ENCODE measurements around the gene OTOP2.
"Not testable (repeated sequence)": the region's sequence is repeated elsewhere in the genome, so short reads cannot be mapped to it uniquely, and the experiment has no call there.

Gene OTOP2

DNA sequence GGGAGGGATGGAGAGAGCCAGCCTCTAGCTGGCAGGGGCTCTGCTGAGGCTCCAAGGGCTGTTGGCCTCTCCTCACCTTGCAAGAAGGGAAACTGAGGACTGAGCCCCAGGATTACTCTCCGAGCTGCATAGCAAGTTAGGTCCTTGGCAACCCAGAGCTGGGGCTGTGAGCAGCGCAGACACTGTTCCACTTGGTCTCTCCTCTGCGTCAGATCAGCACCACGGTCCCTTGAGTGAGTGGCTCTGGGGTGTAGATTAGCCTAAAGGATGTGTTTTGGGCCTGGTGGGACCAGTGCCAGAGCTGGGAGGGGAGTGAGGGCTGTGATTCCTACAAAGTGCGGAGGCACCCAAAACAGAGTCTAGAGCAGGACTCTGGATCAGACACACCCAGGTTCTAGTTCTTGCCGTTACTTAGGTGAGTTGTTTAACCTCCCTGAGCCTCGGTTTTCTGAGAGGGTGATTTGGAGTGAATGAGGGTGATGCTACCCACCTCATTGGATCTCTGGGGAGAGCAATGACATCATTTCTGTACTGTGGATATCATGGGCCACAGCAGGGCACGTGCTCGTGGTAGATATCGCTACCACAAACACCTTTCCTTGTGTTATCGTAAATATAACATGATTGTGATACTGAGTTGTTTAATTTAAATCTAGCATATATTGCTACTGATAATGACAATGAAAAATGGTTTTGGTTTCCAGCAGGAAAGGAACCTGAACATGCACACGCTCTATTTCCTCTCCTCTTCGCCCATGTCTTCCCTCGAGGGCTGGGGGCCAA lies 22.5 kb upstream of the OTOP2 start:
- DNase-seq: no peak

DNA sequence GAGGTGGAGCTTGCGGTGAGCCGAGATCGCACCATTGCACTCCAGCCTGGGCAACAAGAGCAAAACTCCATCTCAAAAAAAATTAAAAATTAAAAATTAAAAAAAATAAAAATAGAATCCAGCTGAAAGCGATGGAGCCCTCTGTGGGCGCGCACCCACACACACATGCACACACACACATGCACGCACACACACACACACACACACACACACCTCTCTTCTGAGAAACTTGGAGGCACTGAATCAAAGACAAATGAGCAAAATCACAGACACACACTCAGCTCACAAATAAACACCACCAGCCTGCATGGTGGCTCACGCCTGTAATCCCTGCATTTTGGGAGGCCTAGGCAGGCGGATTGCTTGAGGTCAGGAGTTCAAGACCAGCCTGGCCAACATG lies 21.0 kb upstream of the OTOP2 start:
- no peak for DNase-seq

DNA sequence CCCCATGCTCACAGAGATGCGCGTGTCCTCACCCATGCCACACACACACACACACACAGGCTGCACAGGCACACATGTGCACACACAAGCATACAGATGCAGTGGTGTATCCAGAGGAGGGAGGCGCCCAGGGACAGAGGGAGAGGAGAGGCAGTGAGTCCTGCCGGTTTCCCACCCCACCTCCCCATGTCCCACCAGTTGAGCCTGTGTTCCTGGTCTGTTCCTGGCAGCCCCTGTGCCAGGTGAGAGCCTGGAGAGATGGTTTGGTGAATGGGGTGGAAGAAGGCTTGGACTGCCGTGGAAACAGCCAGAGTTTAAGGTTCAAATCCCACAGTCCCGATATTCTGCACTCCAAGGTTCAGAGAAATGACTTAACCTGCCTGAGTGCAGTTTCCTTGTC lies 20.4 kb upstream of the OTOP2 start:
- no peak for DNase-seq

DNA sequence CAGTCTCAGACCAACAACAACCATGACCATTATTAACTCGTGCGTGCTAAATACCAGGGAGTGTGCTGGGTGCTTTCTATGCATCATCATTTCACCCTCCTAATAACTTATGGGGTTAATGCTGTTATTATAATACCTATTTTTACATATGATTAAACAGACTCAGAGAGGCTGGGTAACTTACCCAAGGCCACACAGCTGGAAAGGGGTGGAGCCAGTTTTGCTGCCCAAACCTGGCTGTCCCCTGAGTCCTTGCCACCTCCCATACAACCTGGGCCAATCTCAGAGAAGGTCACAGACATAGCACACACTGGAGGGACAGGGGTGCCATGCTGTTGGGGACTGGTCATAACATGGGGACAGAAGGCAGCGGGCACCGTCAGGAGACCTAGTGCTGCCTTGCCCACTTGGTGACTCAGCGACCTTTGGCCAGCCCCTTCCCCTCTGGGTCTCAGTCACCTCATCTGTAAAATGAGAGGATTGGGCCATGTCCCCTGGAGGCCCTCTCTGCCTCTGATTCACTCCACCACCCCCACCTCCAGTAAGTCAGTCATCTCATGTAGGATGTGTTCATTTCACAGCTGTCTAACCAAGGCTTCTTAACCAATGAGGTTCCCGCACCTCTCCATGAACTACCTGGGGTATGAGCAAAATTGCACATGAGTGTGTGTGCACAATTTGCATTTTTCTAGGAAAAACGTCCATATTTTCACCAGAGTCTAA lies 19.2 kb upstream of the OTOP2 start:
- DNase-seq: no peak

DNA sequence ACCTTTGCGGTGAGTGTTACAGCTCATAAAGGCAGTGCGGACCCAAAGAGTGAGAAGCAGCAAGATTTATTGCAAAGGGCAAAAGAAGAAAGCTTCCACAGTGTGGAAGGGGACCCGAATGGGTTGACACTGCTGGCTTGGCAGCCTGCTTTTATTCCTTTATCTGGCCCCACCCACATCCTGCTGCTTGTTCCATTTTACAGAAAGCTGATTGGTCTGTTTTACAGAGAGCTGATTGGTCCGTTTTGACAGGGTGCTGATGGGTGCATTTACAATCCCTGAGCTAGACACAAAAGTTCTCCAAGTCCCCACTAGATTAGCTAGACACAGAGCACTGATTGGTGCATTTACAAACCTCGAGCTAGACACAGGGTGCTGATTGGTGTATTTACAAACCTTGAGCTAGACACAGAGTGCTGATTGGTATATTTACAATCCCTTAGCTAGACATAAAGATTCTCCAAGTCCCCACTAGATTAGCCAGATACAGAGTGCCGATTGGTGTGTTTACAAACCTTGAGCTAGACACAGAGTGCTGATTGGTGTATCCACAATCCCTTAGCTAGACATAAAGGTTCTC lies 17.8 kb upstream of the OTOP2 start:
- not testable (repeated sequence) for DNase-seq

DNA sequence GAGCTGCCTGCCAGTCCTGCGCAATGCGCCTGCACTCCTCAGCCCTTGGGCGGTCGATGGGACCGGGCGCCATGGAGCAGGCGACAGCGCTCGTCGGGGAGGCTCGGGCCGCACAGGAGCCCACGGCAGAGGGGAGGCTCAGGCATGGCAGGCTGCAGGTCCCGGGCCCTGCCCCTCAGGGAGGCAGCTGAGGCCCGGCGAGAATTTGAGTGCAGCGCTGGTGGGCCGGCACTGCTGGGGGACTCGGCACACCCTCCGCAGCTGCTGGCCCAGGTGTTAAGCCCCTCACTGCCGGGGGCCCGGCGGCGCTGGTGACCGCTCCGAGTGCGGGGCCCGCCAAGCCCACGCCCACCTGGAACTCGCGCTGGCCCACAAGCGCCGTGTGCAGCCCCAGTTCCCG lies 17.1 kb upstream of the OTOP2 start:
- no peak for DNase-seq

DNA sequence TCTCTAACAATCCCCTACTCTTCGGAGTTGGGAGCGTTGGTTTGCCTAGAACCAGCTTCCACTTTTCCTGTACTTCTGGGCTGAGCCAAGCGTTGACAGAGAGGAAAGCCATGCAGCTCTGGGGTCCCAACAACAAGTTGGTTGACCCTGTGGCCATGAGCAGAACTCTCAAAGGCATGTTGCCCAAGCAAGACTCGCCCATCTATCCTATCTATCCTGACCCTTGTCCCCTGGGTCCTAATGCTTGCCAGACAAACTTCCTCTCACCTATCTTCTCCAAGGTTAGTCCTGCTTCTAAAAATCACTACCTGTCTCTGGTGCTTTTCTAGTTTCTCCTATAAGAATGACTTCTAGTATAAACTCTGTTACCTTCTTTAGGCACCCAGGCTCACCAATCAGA lies 15.0 kb upstream of the OTOP2 start:
- not testable (repeated sequence) for DNase-seq

DNA sequence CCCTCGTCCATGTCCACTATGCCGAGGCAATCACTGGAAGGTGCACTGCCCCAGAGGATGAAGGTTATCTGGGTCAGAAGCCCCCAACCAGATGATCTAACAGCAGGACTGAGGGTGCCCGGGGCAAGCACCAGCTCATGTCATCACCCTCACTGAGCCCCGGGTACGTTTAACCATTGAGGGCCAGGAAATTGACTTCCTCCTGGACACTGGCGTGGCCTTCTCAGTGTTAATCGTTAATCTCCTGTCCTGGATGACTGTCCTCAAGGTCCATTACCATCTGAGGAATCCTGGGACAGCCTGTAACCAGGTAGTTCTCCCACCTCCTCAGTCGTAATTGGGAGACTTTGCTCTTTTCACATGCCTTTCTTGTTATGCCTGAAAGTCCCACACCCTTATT lies 12.7 kb upstream of the OTOP2 start:
- DNase-seq: not testable (repeated sequence)

DNA sequence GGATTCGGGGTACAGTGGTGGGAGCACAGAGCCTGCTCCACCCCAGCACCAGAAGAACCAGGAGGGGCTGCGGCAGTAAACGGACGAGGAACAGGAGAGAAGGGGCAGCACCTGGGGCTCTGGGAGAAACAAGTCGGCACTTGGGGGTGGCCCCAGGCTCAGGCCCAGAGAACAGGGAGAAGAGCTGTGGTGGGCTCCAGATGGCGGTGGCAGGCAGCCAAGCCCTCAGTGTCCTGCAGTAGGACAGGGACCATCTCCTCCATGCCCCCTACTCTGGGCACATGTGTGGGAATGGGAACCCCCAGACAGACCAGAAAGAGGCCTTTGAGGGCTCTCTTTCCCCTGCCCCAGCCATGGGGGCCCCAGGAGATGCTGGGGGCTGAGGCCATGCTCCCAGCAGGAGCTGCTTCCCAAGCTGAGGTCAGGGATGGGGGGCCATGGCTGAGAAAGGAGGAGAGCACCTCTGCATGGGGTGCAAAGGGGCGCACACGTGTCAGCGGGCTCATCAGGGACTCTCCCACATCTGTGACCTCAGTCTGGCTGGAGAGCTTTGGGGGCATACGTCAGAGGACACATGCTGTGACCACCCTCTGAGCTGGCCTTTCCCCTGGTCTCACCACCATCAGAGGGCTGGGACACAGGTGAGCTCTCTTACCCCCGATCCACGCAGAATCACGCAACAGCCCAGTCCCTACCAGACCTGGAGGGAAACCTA lies 7.8 kb upstream of the OTOP2 start:
- DNase-seq: no peak

DNA sequence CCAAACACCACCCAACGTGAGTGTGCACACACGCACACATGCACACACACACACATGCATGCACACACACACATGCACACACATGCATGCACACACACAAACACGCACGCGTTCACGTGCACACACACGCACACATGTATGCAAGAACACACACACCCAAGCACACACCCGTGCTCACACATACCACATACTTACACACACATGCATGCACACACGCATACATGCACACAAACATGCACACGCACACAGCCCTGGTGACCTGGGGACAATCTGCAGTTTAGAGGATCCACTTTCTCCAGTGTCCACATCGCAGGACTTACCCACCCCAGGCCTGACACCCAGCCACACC lies 7.2 kb upstream of the OTOP2 start:
- DNase-seq: no peak

DNA sequence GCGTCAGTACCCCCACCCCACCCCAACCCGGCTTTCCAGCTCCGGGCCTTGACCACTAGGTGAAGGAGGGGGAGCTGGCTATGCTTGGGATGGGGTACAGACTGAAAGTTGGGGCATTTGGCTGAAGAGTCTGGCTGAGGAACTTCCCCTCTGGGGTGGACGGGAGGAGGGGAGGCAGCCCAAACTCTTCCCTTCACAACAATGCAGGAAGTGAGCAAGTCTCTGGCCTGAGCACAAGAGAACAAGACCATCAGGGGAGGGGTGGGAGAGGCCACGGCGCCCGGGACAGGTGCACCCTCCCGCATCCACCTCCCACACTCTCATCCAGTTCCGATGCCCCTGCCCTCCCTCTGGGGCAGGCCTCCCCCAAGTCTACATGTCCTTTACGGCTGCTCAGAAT lies 6.6 kb upstream of the OTOP2 start:
- no peak for DNase-seq

DNA sequence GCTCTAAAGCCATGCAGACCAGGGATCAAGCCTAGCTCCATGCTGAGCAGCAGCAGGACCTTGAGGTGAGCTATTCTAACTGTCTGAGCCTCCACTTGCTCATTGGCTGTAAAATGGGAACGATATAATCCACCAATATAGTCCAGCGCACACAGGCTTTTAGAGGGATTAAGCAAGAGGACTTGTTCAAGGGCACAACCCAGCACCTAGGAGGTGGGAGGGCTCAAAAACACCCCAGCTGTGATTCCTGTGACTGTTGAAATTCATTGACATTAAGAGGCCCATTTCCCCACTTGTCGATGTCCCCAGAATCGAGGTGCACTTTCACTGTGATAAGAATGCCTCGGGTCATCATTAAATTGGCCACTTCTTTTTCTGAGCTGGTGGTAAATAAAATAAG lies 5.2 kb upstream of the OTOP2 start:
- no peak for DNase-seq

DNA sequence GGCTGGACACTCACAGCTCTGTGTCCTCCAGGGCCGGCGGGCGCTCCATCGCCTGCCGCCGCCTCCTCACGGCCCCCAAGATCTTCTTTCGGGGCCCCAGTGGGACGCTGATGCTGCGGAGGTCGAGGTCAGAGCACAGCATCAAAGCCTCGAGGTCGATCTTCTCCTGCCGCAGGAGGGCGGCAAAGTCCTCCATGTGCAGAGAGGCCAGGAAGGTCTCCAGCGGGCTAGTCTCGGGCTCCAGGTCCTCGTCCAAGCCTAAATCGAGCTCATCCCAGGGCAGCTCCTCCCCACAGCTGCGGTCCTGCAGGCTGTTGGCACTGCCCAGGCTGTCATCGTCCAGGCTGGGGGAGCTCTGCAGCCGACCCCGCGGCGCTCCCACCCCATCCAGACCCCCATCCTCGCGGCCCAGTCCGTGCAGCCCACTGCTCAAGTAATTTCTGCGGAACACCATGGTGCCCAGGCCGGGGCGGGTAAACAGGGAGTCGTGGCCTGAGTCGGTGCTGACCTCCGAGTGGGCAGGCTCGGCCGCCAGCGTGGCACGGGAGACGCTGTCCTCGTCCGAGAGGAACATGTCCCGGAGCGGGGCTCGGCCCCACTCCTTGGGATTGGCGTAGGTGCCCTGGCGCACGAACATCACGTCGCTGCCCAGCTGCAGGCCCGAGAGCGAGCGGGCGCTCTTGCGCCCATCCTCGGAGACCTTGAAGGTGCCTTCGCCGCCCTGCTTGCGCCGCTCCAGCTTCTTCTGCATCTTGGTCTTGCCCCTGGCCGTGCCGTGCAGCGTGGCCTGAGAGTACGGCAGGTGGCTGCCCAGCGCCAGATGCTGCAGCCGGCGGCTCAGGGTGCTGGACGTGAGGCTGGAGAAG lies 4.4 kb upstream of the OTOP2 start:
- no peak for DNase-seq

DNA sequence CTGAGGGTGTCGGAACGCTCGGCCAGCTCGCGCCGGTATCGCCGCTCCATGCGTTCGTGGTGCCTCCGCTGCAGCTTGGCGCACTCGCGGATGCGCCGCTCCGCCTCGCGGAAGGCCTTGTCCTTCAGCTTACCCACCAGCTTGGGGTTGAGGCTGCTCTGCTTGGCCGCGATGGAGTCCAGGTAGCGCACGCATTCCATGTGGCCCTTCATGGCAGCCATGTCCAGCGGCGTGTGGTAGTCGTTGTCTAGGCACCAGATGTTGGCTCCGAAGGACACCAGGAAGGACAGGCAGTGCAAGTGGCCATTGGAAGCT lies 3.8 kb upstream of the OTOP2 start:
- no peak for DNase-seq

DNA sequence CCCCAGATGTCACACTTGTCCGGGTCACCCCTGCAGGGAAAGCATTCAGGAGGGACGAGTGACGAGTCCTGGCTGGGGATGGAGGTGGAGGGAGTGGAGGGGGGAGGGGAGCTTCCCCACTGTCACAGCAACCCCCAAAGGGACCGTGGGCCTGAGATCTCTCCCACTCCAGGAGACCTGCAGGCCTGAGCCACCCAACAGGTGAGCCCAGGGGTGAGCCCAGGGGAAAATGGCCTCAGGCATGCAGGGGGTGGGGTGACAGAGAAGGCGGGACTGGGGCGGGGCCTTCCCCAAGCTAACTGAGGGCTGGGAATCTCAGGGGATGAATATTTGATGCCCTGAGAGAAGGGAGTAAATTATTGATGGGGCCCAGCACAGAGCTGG lies 3.4 kb upstream of the OTOP2 start:
- no peak for DNase-seq

DNA sequence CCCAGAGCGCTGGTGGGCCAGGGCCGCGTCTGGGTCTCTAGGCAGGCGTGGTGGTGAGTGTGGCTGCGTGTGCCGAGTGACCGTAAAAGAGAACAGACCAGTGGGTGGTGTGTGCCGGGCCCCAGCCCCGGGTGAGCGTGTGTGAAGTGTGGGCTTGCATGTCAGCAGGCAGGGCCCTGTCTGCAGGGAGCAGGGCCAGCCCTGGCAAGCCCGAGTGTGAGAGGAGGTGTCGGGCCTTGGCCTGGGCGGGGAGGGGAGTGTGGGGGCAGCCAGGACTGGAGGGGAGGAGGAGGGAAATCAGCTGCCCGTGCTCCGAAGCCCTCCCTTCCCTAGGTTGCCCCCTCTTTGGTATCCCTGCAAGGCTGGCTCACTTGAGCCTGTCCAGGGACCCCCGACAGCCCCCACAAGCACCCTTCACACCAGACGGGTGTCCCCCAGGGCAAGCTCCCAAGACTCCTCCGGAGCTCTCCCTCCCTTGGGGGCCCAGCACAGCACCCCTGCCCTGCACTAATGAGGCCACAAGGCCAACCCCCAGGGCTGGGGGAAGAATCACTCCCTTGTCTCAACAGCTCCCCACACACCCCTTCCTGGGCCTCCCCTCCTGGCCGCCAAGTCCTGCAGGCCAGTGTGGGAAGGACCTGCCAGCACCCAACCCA lies 2.9 kb upstream of the OTOP2 start:
- no peak for DNase-seq

DNA sequence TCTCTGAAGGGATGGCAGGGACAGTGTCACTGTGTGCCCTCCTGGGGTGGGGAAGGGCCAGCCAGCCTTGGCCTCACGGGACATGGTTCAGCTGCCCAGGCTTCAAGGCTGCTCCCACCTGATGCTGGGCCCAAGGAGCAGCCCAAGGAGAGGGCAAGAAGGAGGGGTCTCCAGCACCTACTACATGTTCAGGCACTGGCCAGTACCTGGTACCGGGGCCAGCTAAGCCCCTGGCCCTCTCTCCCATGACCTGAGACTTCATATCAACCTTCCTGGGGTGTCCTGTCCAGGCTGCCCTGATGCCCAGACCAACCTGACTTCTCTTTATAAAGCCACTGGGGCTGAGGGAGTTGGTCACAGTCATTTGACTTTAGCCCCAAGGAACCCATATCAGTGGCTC lies 2.3 kb upstream of the OTOP2 start:
- no peak for DNase-seq

DNA sequence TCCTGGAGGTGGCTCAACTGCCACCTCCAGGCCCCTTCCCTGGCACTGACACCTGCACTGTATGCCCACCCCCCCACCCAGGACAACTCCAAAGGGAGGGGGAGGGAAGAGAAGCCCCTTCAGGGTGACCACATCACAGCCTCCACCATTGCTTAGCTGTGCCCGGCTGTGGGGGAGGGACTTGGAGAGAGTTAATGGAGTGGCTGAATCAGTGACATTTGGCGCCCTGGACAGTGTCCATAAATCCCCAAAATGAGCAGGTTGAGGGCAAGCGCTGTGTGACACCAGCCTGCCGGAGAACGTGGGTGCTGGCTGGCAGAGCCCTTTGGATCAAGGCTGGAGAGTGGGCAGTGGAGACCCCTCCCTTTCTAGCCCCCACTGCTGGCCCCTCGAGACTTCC lies 1.9 kb upstream of the OTOP2 start:
- DNase-seq: no peak

DNA sequence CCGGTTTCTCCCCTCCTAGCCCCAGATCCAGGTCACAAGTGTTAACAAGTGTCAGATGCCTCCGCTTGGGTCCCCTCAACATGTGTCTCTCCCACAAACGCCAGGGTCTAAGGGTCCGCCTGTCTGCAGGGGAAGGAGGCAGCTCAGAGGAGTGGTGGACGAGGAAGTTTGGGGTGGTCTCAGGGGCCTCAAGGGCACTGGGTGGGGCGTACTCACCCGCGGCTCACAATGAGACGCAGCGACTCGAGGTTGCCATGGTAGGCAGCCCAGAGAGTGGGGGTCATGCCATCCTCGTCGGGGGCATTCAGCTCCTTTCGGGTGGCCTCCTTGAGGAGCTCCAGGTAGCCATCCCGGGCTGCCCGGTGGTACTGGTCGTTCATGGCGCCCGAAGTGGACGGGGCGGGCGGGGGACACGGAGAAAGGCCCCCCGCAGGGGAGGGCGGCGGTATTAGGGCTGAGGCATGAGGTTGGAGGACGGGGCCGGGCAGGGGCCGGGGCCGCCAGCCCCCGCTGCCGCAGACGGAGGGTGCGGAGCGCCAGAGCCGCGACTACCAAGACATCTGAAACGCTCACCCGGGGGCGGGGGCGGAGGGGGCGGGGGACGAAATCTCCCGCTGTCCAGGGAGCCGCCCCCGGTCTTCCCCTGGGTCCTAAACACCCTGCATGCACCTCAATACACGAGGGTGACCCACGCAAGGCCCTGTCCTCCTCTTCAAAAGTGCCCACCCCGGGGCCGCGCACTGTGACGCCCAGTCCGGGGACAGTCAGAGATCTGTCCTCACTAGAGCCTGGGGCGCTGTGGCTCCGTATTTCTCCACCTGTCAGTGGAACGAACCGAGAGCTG lies 1.2 kb upstream of the OTOP2 start, which contains the start of gene USH1G:
TSS of gene USH1G (minus strand) at position 562 of the 844 bp plus-strand sequence. CDS start at position 380, 182 bp downstream.
- DNase-seq: no peak

DNA sequence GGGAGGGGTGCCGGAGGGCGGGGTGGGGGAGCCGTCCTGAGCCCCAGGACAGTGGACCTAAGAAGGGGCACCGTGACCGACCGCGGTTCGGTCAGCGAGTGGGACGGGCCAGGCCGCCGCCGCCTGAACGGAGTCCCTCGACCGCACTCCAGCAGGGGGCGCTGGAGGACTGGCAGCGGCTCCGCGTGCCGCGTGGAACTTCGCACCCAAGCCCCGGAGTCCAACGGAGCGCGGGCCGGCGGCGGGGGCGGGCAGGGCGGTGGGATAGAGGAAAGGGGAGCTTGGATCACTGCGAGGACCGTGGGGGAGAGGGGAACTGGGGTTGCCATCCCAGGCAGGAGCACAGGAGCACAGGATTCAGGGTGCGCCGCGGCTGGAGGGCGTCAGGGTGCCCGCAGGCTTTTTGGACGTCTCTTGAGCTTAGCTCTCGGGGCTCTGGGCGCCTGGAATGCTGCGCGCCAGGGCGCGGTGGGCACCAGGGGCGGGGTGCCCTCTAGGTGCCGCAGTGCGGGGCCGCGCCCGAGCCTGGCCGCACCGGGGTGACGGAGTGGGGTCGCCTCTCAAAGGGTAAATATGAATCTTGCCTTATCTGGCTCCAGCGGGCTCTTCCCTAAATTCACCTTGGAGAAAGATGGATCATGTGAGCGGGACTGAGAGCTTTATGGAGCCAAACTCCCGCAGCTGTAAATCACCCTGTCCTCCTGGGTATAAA lies 379 bp upstream of the OTOP2 start:
- DNase-seq: peak; percentile 33

DNA sequence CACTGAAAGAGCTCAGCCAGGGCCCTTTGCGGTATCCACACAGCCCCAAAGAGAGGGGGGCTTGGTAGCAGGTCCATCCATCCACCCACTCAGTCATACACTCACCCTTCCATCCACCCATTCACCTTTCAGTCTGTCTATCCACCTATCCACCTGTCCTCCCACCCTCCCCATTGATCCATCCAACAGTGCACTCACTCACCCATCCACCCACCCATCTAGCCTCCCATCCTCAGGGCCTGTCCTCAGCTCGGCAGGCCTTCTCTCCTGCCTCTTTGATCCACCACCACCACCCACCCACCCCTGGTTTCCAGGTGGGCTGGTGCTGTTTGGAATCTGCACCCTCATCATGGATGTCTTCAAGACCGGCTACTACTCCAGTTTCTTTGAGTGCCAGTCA lies 1.2 kb downstream of the OTOP2 start:
- DNase-seq: no peak
